IMR-90 (cell line): ENCODE data around the gene CDCA7. TPM values are rescaled to one million over a fixed set of nuclear protein-coding genes. Genes with fewer than 3 reads are reported as not detected.

ENCODE experiments used
- ATAC-seq: fragments of 200-7000 bp; cut with Tn5 transposase; 2 replicates; pipeline ENCODE4 v1.9.1; 2020; ENCODE audit warnings: low read depth, mild to moderate bottlenecking, moderate library complexity
- BruUV-seq: library from RNA; stranded (reverse); fragments of 400-500 nt; replicated peaks from 2 replicates; lab custom pipeline; 2021; lab: Mats Ljungman, UMichigan
- CTCF ChIA-PET: fragments of 300-600 bp; formaldehyde crosslinking; extraction: SDS; loops from one replicate; lab custom pipeline; 2021; ENCODE audit warnings: antibody characterized with exemption; lab: Yijun Ruan, JAX
- POLR2A ChIA-PET: fragments of 300-600 bp; sonication (Branson Sonifier 250); formaldehyde crosslinking; loops from one replicate; lab custom pipeline; 2022; ENCODE audit warnings: antibody characterized with exemption; ENCODE audit not compliant: unreplicated experiment; lab: Charles Lee
- DNase-seq: peaks from one replicate; pipeline ENCODE4 v3.0.0; 2013
- H2AFZ ChIP-seq: replicated peaks from 2 replicates; pipeline ENCODE3; 2013; ENCODE audit warnings: low read length, mild to moderate bottlenecking; ENCODE audit not compliant: poor library complexity
- H2AK5ac ChIP-seq: 2 replicates; pipeline ENCODE4 v1.6.1; 2013; ENCODE audit warnings: low read depth, low read length, inconsistent platforms
- H2AK9ac ChIP-seq: replicated peaks from 2 replicates; pipeline ENCODE3; 2013; ENCODE audit warnings: mild to moderate bottlenecking, low read depth, low read length, moderate library complexity; ENCODE audit not compliant: poor library complexity
- H2BK120ac ChIP-seq: 2 replicates; pipeline ENCODE4 v1.6.1; 2013; ENCODE audit warnings: low read depth, low read length, inconsistent platforms
- H2BK15ac ChIP-seq: 3 replicates; pipeline ENCODE4 v1.6.1; 2013; ENCODE audit warnings: low read depth, low read length, inconsistent platforms
- H2BK20ac ChIP-seq: 2 replicates; pipeline ENCODE4 v1.6.1; 2013; ENCODE audit warnings: low read depth, mild to moderate bottlenecking, inconsistent platforms, low read length, moderate library complexity
- H2BK5ac ChIP-seq: 2 replicates; pipeline ENCODE4 v1.6.1; 2013; ENCODE audit warnings: mild to moderate bottlenecking, low read depth, low read length, inconsistent platforms; ENCODE audit not compliant: poor library complexity, severe bottlenecking
- H3K14ac ChIP-seq: replicated peaks from 2 replicates; pipeline ENCODE4 v1.6.1; 2013; ENCODE audit warnings: low read depth, low read length, inconsistent platforms
- H3K18ac ChIP-seq: 2 replicates; pipeline ENCODE4 v1.6.1; 2013; ENCODE audit warnings: low read depth, low read length, control low read depth
- H3K23ac ChIP-seq: 2 replicates; pipeline ENCODE4 v1.6.1; 2013; ENCODE audit warnings: low read depth, low read length, inconsistent platforms
- H3K27ac ChIP-seq: 2 replicates; pipeline ENCODE4 v1.5.1; 2013; ENCODE audit warnings: mild to moderate bottlenecking, control low read depth, low read length; ENCODE audit not compliant: insufficient read depth
- H3K27me3 ChIP-seq: 2 replicates; pipeline ENCODE4 v1.6.1; 2013; ENCODE audit warnings: low read length; ENCODE audit not compliant: control insufficient read depth, insufficient read depth
- H3K36me3 ChIP-seq: 2 replicates; pipeline ENCODE4 v1.6.1; 2013; ENCODE audit warnings: low read length, mixed read lengths; ENCODE audit not compliant: control insufficient read depth, insufficient read depth
- H3K4ac ChIP-seq: 2 replicates; pipeline ENCODE4 v1.6.1; 2013; ENCODE audit warnings: low read depth, low read length, inconsistent platforms
- H3K4me1 ChIP-seq: 2 replicates; pipeline ENCODE4 v1.6.1; 2013; ENCODE audit warnings: low read length, mixed read lengths; ENCODE audit not compliant: control insufficient read depth, insufficient read depth
- H3K4me2 ChIP-seq: 2 replicates; pipeline ENCODE4 v1.6.1; 2013; ENCODE audit warnings: low read depth, mild to moderate bottlenecking, control low read depth, low read length, moderate library complexity
- H3K4me3 ChIP-seq: 2 replicates; pipeline ENCODE4 v1.5.1; 2013; ENCODE audit warnings: low read depth, mild to moderate bottlenecking, control low read depth, low read length, moderate library complexity; ENCODE audit not compliant: insufficient read depth
- H3K56ac ChIP-seq: 2 replicates; pipeline ENCODE4 v1.6.1; 2013; ENCODE audit warnings: low read length, inconsistent platforms; ENCODE audit not compliant: insufficient read depth; ENCODE audit errors: extremely low read depth
- H3K79me1 ChIP-seq, 2 experiments: 2 replicates each; pipeline ENCODE4 v1.6.1; 2013; ENCODE audit warnings: low read length in 2 of 2, inconsistent platforms in 1 of 2, low read depth in 1 of 2
- H3K9ac ChIP-seq: 2 replicates; pipeline ENCODE4 v1.6.1; 2013; ENCODE audit warnings: low read depth, low read length, control low read depth
- H3K9me1 ChIP-seq: 2 replicates; pipeline ENCODE4 v1.6.1; 2013; ENCODE audit warnings: low read length, inconsistent platforms; ENCODE audit not compliant: insufficient read depth
- H3K9me3 ChIP-seq: 2 replicates; pipeline ENCODE4 v1.6.1; 2013; ENCODE audit warnings: low read length; ENCODE audit not compliant: control insufficient read depth, insufficient read depth
- H4K20me1 ChIP-seq: 2 replicates; pipeline ENCODE4 v1.6.1; 2013; ENCODE audit warnings: low read length, inconsistent platforms; ENCODE audit not compliant: insufficient read depth
- H4K5ac ChIP-seq: 2 replicates; pipeline ENCODE4 v1.6.1; 2013; ENCODE audit warnings: mild to moderate bottlenecking, low read depth, low read length, control low read depth
- H4K8ac ChIP-seq, 2 experiments: 2 replicates each; pipeline ENCODE4 v1.6.1; 2013; ENCODE audit warnings: low read depth in 2 of 2, low read length in 2 of 2, control low read depth in 1 of 2, inconsistent platforms in 1 of 2
- H4K91ac ChIP-seq: 2 replicates; pipeline ENCODE4 v1.6.1; 2013; ENCODE audit warnings: low read depth, low read length, inconsistent platforms; ENCODE audit not compliant: insufficient read depth
- BHLHE40 ChIP-seq: fragments of 150-350 bp; IDR thresholded peaks from 2 replicates; pipeline ENCODE4 v1.6.1; 2016; ENCODE audit warnings: mild to moderate bottlenecking, low read depth, low read length
- CEBPB ChIP-seq: IDR thresholded peaks from 2 replicates; pipeline ENCODE4 v1.6.1; 2012; ENCODE audit warnings: low read depth, low read length, improper control_type of control experiment
- CHD1 ChIP-seq: IDR thresholded peaks from 2 replicates; pipeline ENCODE4 v1.6.1; 2012; ENCODE audit warnings: low read depth, low read length, improper control_type of control experiment
- FOS ChIP-seq: fragments of 150-350 bp; IDR thresholded peaks from 2 replicates; pipeline ENCODE4 v1.6.1; 2016; ENCODE audit warnings: low read depth, low read length
- MAFK ChIP-seq: IDR thresholded peaks from 2 replicates; pipeline ENCODE4 v1.6.1; 2012; ENCODE audit warnings: low read depth, low read length, improper control_type of control experiment
- MAZ ChIP-seq: IDR thresholded peaks from 2 replicates; pipeline ENCODE4 v1.6.1; 2012; ENCODE audit warnings: low read depth, mild to moderate bottlenecking, low read length, improper control_type of control experiment, moderate library complexity, borderline replicate concordance
- MXI1 ChIP-seq: IDR thresholded peaks from 2 replicates; pipeline ENCODE4 v1.6.1; 2012; ENCODE audit warnings: low read depth, mild to moderate bottlenecking, low read length, moderate library complexity, borderline replicate concordance
- NFE2L2 ChIP-seq: fragments of 150-350 bp; IDR thresholded peaks from 2 replicates; pipeline ENCODE4 v1.6.1; 2016; ENCODE audit warnings: low read depth, mild to moderate bottlenecking, low read length
- POLR2A ChIP-seq: IDR thresholded peaks from 2 replicates; pipeline ENCODE4 v1.6.1; 2012; ENCODE audit warnings: mild to moderate bottlenecking, low read depth, low read length
- RAD21 ChIP-seq: IDR thresholded peaks from 2 replicates; pipeline ENCODE4 v1.6.1; 2012; ENCODE audit warnings: low read length, improper control_type of control experiment
- RCOR1 ChIP-seq: IDR thresholded peaks from 2 replicates; pipeline ENCODE4 v1.6.1; 2012; ENCODE audit warnings: mild to moderate bottlenecking, low read length, improper control_type of control experiment; ENCODE audit not compliant: insufficient replicate concordance
- RFX5 ChIP-seq: IDR thresholded peaks from 2 replicates; pipeline ENCODE4 v1.8.0; 2012; ENCODE audit warnings: low read depth, mild to moderate bottlenecking, low read length, moderate library complexity
- SMC3 ChIP-seq: fragments of 150-350 bp; IDR thresholded peaks from 2 replicates; pipeline ENCODE4 v1.6.1; 2016; ENCODE audit warnings: low read depth, mild to moderate bottlenecking, antibody characterized with exemption, low read length, moderate library complexity
- USF2 ChIP-seq: fragments of 150-350 bp; IDR thresholded peaks from 2 replicates; pipeline ENCODE4 v1.6.1; 2017; ENCODE audit warnings: mild to moderate bottlenecking, antibody characterized with exemption, low read length, low read depth
- WGBS, 2 experiments: methylation state at CpG; one replicate each; pipeline versions ENCODE4 v1.1.5 to v1.1.7; 2013; ENCODE audit warnings: missing lambda C conversion rate in 2 of 2; ENCODE audit not compliant: insufficient read length in 1 of 2; ENCODE audit errors: extremely low coverage in 2 of 2; 5-methylcytosine and 5-hydroxymethylcytosine counted together
- dilution Hi-C: fragments of 300-500 bp; cut with HindIII; formaldehyde crosslinking; loops from one replicate; pipeline ENCODE4 v1.14.3; 2018; ENCODE audit warnings: low sequenced_read_pairs; ENCODE audit not compliant: unreplicated experiment
- in situ Hi-C: fragments of 300-500 bp; cut with MboI; formaldehyde crosslinking; loops from 3 replicates; pipeline ENCODE4 v1.14.3; 2019; ENCODE audit warnings: low sequenced_read_pairs, inconsistent platforms, mixed read lengths
- intact Hi-C: fragments of 100-400 bp; cut with micrococcal nuclease; formaldehyde crosslinking; loops from 2 replicates; pipeline ENCODE4 v1.10.0; 2022
- polyA plus RNA-seq, 3 experiments: library from polyadenylated mRNA; depleted of rRNA; stranded (reverse); fragments of >200 nt; gene quantifications; 2 replicates each; pipeline ENCODE4 v1.2.3, GENCODE V29; 2012; ENCODE audit warnings: low replicate concordance in 1 of 3
- total RNA-seq: library from RNA; depleted of rRNA; stranded (reverse); fragments of >200 nt; gene quantifications from 2 replicates; pipeline ENCODE4 v1.2.3, GENCODE V29; 2012
- TF ChIP-seq, protein P1 (sequence below): conservative IDR thresholded peaks from 2 replicates; pipeline ENCODE4 v1.5.1; 2012; ENCODE audit warnings: mild to moderate bottlenecking, low read depth, low read length, improper control_type of control experiment
- TF ChIP-seq, protein P2 (sequence below): fragments of 150-350 bp; IDR thresholded peaks from 2 replicates; pipeline ENCODE4 v1.6.1; 2016; ENCODE audit warnings: low read depth, mild to moderate bottlenecking, low read length, moderate library complexity, borderline replicate concordance

Gene CDCA7
- total and polyA plus RNA-seq, 2 of the 4 experiments (the other 2 are of a cell fraction) = 12.0 to 18.7 TPM

DNA sequence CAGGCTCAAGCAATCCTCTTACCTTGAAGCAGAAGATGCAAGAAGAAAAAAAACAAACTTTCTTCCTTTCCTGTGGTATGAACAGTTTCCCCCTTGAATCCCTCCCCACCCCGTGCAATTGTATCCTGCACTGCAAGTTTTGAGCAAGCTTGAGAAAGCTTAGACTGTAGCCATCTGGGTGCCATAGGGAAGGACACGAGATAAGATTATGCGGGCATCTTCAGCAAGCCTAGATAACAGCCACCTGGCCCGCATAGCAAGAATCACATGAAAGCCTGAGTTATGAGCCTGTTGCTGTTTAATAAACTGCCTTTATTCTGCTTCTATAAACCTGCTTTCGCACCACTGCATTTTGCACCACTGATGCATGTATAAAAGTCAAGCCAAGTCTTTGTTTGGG, 27.3 kb upstream of the CDCA7 start:
- no peaks in the 10 kb centered on the region for H3K9me1 ChIP-seq
- intact Hi-C loops (no loop called here), dilution Hi-C loops (no loop called here), in situ Hi-C loops (no loop called here)
- H3K36me3 ChIP-seq = no peaks in the 10 kb centered on the region
- H4K8ac ChIP-seq = no peak overlapping the region
- no peak overlapping the region for H3K56ac ChIP-seq
- 90% methylated on average over 2 of the region's 5 CpGs; no CpG with 5 or more reads in 1 of the 2 experiments for WGBS, 2 experiments
- no peak for TF ChIP-seq FOS
- TF ChIP-seq, protein P1, sequence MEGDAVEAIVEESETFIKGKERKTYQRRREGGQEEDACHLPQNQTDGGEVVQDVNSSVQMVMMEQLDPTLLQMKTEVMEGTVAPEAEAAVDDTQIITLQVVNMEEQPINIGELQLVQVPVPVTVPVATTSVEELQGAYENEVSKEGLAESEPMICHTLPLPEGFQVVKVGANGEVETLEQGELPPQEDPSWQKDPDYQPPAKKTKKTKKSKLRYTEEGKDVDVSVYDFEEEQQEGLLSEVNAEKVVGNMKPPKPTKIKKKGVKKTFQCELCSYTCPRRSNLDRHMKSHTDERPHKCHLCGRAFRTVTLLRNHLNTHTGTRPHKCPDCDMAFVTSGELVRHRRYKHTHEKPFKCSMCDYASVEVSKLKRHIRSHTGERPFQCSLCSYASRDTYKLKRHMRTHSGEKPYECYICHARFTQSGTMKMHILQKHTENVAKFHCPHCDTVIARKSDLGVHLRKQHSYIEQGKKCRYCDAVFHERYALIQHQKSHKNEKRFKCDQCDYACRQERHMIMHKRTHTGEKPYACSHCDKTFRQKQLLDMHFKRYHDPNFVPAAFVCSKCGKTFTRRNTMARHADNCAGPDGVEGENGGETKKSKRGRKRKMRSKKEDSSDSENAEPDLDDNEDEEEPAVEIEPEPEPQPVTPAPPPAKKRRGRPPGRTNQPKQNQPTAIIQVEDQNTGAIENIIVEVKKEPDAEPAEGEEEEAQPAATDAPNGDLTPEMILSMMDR = no peak
- TF ChIP-seq NFE2L2 = no peak
- TF ChIP-seq SMC3 = no peak
- TF ChIP-seq, protein P2, sequence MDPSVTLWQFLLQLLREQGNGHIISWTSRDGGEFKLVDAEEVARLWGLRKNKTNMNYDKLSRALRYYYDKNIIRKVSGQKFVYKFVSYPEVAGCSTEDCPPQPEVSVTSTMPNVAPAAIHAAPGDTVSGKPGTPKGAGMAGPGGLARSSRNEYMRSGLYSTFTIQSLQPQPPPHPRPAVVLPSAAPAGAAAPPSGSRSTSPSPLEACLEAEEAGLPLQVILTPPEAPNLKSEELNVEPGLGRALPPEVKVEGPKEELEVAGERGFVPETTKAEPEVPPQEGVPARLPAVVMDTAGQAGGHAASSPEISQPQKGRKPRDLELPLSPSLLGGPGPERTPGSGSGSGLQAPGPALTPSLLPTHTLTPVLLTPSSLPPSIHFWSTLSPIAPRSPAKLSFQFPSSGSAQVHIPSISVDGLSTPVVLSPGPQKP = no peak
- TF ChIP-seq BHLHE40 = no peak
- no peak for TF ChIP-seq MAZ
- no peak for TF ChIP-seq USF2
- TF ChIP-seq CHD1 = no peak
- TF ChIP-seq CEBPB = no peak
- TF ChIP-seq RAD21 = no peak
- TF ChIP-seq MAFK = no peak
- TF ChIP-seq POLR2A = no peak
- TF ChIP-seq RCOR1 = no peak
- TF ChIP-seq MXI1 = no peak
- TF ChIP-seq RFX5 = no peak
- no peaks in the 10 kb centered on the region for H3K4me1 ChIP-seq
- no peak overlapping the region for H2BK15ac ChIP-seq
- ATAC-seq (no peak), DNase-seq (no peak)
- no peaks in the 10 kb centered on the region for H3K79me1 ChIP-seq
- H4K91ac ChIP-seq = no peak overlapping the region
- no TSS peak for BruUV-seq
- no peaks in the 10 kb centered on the region for H3K27me3 ChIP-seq
- ChIA-PET CTCF (no interaction called here), POLR2A (no interaction called here)
- no peak overlapping the region for H2BK20ac ChIP-seq
- H3K4me3 ChIP-seq = no peak overlapping the region
- no peak overlapping the region for H3K4ac ChIP-seq
- no peak overlapping the region for H3K4me2 ChIP-seq
- H3K14ac ChIP-seq = no peak overlapping the region
- H2AFZ ChIP-seq = no peak overlapping the region
- peaks cover 6% of the 10 kb centered on the region for H3K9me3 ChIP-seq
- H3K18ac ChIP-seq = no peak overlapping the region
- no peaks in the 10 kb centered on the region for H4K20me1 ChIP-seq
- H2BK120ac ChIP-seq = no peak overlapping the region
- no peak overlapping the region for H4K5ac ChIP-seq
- H2AK5ac ChIP-seq = no peak overlapping the region
- H3K23ac ChIP-seq = no peak overlapping the region
- no peak overlapping the region for H2BK5ac ChIP-seq
- H2AK9ac ChIP-seq = no peak overlapping the region
- no peak overlapping the region for H3K27ac ChIP-seq
- no peak overlapping the region for H3K9ac ChIP-seq
